Small intestine (tissue), 7 donors: ENCODE data around the gene NEDD4L. TPM values are rescaled to one million over a fixed set of nuclear protein-coding genes. Genes with fewer than 3 reads are reported as not detected.

ENCODE experiments used
- DNase-seq, 2 donors: peaks; one replicate each; pipeline versions ENCODE4 v3.0.0 to v3.0.0-alpha.2; 2013
- FAIRE-seq: peaks from 2 replicates; lab custom pipeline; 2012; peaks lifted over from hg19 to GRCh38; lab: Jason Lieb, UNC
- H3K27ac ChIP-seq, 3 donors: one replicate each; pipeline ENCODE4 v1.5.1; 2013; ENCODE audit warnings: low read length in 2 of 3, mild to moderate bottlenecking in 2 of 3, control low read depth in 1 of 3, inconsistent platforms in 1 of 3, low read depth in 1 of 3, moderate library complexity in 1 of 3
- H3K27me3 ChIP-seq, 3 donors: one replicate each; pipeline ENCODE4 v1.6.1; 2013; ENCODE audit warnings: low read length in 3 of 3, inconsistent platforms in 1 of 3; ENCODE audit not compliant: control insufficient read depth in 3 of 3, insufficient read depth in 3 of 3
- H3K36me3 ChIP-seq, 3 donors: one replicate each; pipeline ENCODE4 v1.6.1; 2013; ENCODE audit warnings: low read length in 3 of 3, inconsistent platforms in 1 of 3, low read depth in 1 of 3, mild to moderate bottlenecking in 1 of 3, moderate library complexity in 1 of 3; ENCODE audit not compliant: control insufficient read depth in 3 of 3, insufficient read depth in 2 of 3
- H3K4me1 ChIP-seq, 3 donors: one replicate each; pipeline ENCODE4 v1.6.1; 2013; ENCODE audit warnings: low read length in 2 of 3, inconsistent platforms in 1 of 3, low read depth in 1 of 3, mild to moderate bottlenecking in 1 of 3, moderate library complexity in 1 of 3; ENCODE audit not compliant: control insufficient read depth in 3 of 3, insufficient read depth in 2 of 3
- H3K4me3 ChIP-seq, 3 donors: one replicate each; pipeline ENCODE4 v1.5.1; 2013; ENCODE audit warnings: low read length in 3 of 3, control low read depth in 1 of 3, inconsistent platforms in 1 of 3, low read depth in 1 of 3, mild to moderate bottlenecking in 1 of 3, moderate library complexity in 1 of 3
- H3K9me3 ChIP-seq, 2 donors: one replicate each; pipeline ENCODE4 v1.6.1; 2013; ENCODE audit warnings: low read depth in 1 of 2, low read length in 1 of 2; ENCODE audit not compliant: control insufficient read depth in 2 of 2, insufficient read depth in 1 of 2
- WGBS, 3 donors: extraction: QIAGEN DNeasy Blood & Tissue Kit; methylation state at CpG; one replicate each; pipeline ENCODE4 v1.1.7; 2013; 5-methylcytosine and 5-hydroxymethylcytosine counted together
- polyA plus RNA-seq, 4 donors: library from polyadenylated mRNA; stranded (reverse) in 3 of 4; unstranded in 1 of 4; fragments of 200-250 nt in 3 of 4; fragments of 120-200 nt in 1 of 4; gene quantifications; one replicate each; pipeline versions ENCODE4 v1.2.1 to v1.2.3, GENCODE V29; 2013
- donor health status: healthy with polysubstance abuse.
- donor health status: control.
- donor health status: control.
- donor health status: Bipolar disorder and iron deficiency.
- donor health status: healthy.

The NEDD4L gene
- polyA plus RNA-seq, 4 donors, result 36.5 to 113 (median 96.2) TPM

- no peak overlapping the region for H3K27ac ChIP-seq
- no peak for DNase-seq
- FAIRE-seq, result no peak
Observed at GRCh38 chr18:58205443-58206160, 161.6 kb downstream of the NEDD4L start.

GRCh38 chr18:58207520-58208152 lies 163.6 kb downstream of the NEDD4L start:
- Histone ChIP-seq H3K9me3 (no peaks in the 10 kb centered on the region), H3K27ac (peak overlapping the region in 1 of 3 donors; percentile 9), H3K36me3 (no peaks in the 10 kb centered on the region), H3K4me3 (no peak overlapping the region), H3K27me3 (no peaks in the 10 kb centered on the region), H3K4me1 (peaks cover 0 to 11% (median 0%) of the 10 kb centered on the region in 3 donors)
- no peak for DNase-seq
- whole genome bisulfite sequencing, 3 donors, result 79 to 86% (median 86%) methylated on average over 5 of the region's 5 CpGs
- FAIRE-seq, result no peak

More at GRCh38 chr18:58205443-58206160, 161.6 kb downstream of the NEDD4L start:
- Histone ChIP-seq H3K4me3 (no peak overlapping the region), H3K4me1 (peaks cover 0 to 11% (median 0%) of the 10 kb centered on the region in 3 donors), H3K36me3 (peaks cover 0 to 5% (median 0%) of the 10 kb centered on the region in 3 donors), H3K9me3 (no peaks in the 10 kb centered on the region), H3K27me3 (no peaks in the 10 kb centered on the region)
- 89 to 95% (median 93%) methylated on average over 6 of the region's 6 CpGs for WGBS, 3 donors

- Histone ChIP-seq H3K4me1 (peaks cover 0 to 10% (median 0%) of the 10 kb centered on the region in 3 donors), H3K27ac (peak overlapping the region in 1 of 3 donors; percentile 62), H3K27me3 (no peaks in the 10 kb centered on the region), H3K9me3 (no peaks in the 10 kb centered on the region), H3K36me3 (no peaks in the 10 kb centered on the region), H3K4me3 (no peak overlapping the region)
- no peak for FAIRE-seq
- 61 to 73% (median 73%) methylated on average over 4 of the region's 4 CpGs for WGBS, 3 donors
- DNase-seq, result no peak
Observed at GRCh38 chr18:58208207-58208932, 164.3 kb downstream of the NEDD4L start.

GRCh38 chr18:58209326-58209725 lies 165.3 kb downstream of the NEDD4L start:
- Histone ChIP-seq H3K9me3 (no peaks in the 10 kb centered on the region), H3K4me1 (peaks cover 0 to 14% (median 0%) of the 10 kb centered on the region in 3 donors), H3K27ac (no peak overlapping the region), H3K36me3 (peaks cover 0 to 3% (median 0%) of the 10 kb centered on the region in 3 donors), H3K4me3 (no peak overlapping the region), H3K27me3 (no peaks in the 10 kb centered on the region)
- DNase-seq (no peak), FAIRE-seq (no peak)
- WGBS, 3 donors, result 67 to 77% (median 71%) methylated on average over 3 of the region's 3 CpGs

GRCh38 chr18:58211510-58211909 lies 167.5 kb downstream of the NEDD4L start:
- DNase-seq (peak in 1 of 2 donors; percentile 45), FAIRE-seq (no peak)
- H3K36me3 ChIP-seq, result peaks cover 0 to 3% (median 0%) of the 10 kb centered on the region in 3 donors
- H3K27me3 ChIP-seq, result no peaks in the 10 kb centered on the region
- no peaks in the 10 kb centered on the region for H3K9me3 ChIP-seq
- 73 to 79% (median 79%) methylated on average over 4 of the region's 4 CpGs for WGBS, 3 donors
- peak overlapping the region in 1 of 3 donors; percentile 72 for H3K27ac ChIP-seq
- peaks cover 0 to 25% (median 0%) of the 10 kb centered on the region in 3 donors for H3K4me1 ChIP-seq
- no peak overlapping the region for H3K4me3 ChIP-seq

GRCh38 chr18:58212274-58212673 lies 168.2 kb downstream of the NEDD4L start:
- peaks cover 0 to 26% (median 0%) of the 10 kb centered on the region in 3 donors for H3K4me1 ChIP-seq
- 46 to 59% (median 48%) methylated on average over 8 of the region's 8 CpGs for whole genome bisulfite sequencing, 3 donors
- DNase-seq (peak; percentile 59 to 88), FAIRE-seq (no peak)
- peak overlapping the region in 1 of 3 donors; percentile 72 for H3K27ac ChIP-seq
- H3K4me3 ChIP-seq, result no peak overlapping the region
- no peaks in the 10 kb centered on the region for H3K27me3 ChIP-seq
- H3K36me3 ChIP-seq, result peaks cover 0 to 3% (median 0%) of the 10 kb centered on the region in 3 donors
- no peaks in the 10 kb centered on the region for H3K9me3 ChIP-seq

GRCh38 chr18:58213440-58213839 lies 169.4 kb downstream of the NEDD4L start:
- peak overlapping the region in 1 of 3 donors; percentile 55 for H3K27ac ChIP-seq
- no peak for DNase-seq
- H3K36me3 ChIP-seq, result peaks cover 0 to 3% (median 0%) of the 10 kb centered on the region in 3 donors
- no peak overlapping the region for H3K4me3 ChIP-seq
- FAIRE-seq, result no peak
- H3K27me3 ChIP-seq, result no peaks in the 10 kb centered on the region
- H3K9me3 ChIP-seq, result no peaks in the 10 kb centered on the region
- 79 to 91% (median 90%) methylated on average over 2 of the region's 2 CpGs for WGBS, 3 donors
- H3K4me1 ChIP-seq, result peaks cover 0 to 26% (median 0%) of the 10 kb centered on the region in 3 donors

- DNase-seq (peak; percentile 73 to 74), FAIRE-seq (no peak)
- H3K27ac ChIP-seq, result peak overlapping the region in 1 of 3 donors; percentile 55
- peaks cover 0 to 3% (median 0%) of the 10 kb centered on the region in 3 donors for H3K36me3 ChIP-seq
- H3K9me3 ChIP-seq, result no peaks in the 10 kb centered on the region
- peaks cover 0 to 26% (median 0%) of the 10 kb centered on the region in 3 donors for H3K4me1 ChIP-seq
- WGBS, 3 donors, result 19 to 53% (median 31%) methylated on average over 6 of the region's 6 CpGs
- no peak overlapping the region for H3K4me3 ChIP-seq
- no peaks in the 10 kb centered on the region for H3K27me3 ChIP-seq
Observed at GRCh38 chr18:58215011-58215410, 171.0 kb downstream of the NEDD4L start.
